HG03469 (cell line): ENCODE results near the gene AGAP3.

Source experiments
- ATAC-seq: cut with Tn5 transposase; IDR thresholded peaks from one replicate; pipeline ENCODE4 v1.9.1; 2021; ENCODE audit warnings: mild to moderate bottlenecking, moderate library complexity, moderate number of reproducible peaks; ENCODE audit not compliant: unreplicated experiment

The AGAP3 gene

DNA sequence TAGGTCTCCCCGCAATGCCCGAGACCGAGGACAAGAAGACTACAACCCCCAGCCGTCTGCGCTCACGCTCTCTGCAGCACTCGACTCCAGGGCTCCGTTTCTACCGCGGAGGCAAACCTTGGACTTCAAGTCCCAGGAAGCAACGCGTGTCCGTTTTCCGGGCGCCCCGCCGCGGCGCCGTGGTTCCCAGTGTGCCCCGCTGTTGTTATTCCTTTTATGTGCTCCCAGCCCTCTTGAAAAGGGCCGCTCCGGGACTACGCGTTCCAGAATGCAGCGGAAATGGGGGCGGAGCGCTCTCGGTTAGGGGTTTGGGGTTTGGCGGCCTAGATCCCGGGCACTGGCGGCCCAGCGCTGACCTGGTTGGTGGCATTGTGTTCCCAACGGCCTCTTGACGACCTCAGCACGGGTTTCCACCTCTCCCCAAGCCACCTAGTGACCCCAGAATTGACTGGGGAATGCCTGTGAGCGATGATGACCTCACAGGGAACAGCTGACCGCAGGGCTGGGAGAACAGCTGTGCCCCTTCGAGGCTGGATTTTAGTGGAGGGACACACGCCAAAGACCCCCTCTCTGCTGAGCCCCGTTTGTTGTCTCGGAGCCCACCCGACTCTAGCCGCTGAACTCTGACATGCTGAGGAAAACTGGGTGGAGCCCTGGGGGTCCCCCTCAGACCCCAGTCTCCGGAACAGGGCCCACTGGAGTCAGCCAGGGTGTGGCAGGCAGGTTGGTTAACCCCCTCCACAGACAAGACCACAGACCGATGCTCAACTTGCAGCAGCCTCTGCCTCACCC is 28.1 kb upstream of the AGAP3 start:
- peak; percentile 76 for ATAC-seq

DNA sequence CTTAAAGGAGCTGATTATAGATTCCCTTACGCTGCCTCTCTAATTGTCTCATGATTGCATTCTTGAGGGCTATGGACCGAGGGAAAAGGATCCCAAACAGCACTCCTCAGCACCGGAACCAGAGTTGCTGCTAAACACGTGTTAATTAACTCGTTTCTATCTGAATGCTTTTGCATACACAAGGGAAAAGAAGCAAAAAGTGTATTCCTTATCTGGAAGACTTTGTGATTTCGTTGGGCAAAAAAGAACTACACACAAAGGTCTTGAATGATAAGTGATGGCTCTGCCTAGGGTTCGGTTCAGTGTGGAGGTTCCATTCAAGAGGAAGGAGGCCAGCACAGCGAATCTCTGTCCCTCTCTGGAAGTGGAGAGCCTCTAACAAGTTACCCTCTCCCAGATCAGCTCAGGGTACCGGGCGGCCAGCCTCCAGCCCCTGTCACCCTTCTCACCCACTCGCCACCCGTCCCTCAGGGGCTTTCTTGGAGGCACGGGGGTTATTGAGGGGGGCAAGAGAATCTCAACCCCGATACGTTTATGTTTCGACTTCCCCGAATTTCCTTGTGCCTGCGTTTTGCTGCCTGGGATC is 27.4 kb upstream of the AGAP3 start:
- ATAC-seq = no peak

- no peak for ATAC-seq
These were observed 26.7 kb upstream of the AGAP3 start, which contains the start of gene SLC4A2 for GRCh38 chr7:151059367-151060112. TSS of gene SLC4A2 (plus strand) at chr7:151059589. CDS start at chr7:151061988, 2,399 bp downstream.

GRCh38 chr7:151060113-151060415 is 26.2 kb upstream of the AGAP3 start:
- no peak for ATAC-seq

GRCh38 chr7:151060416-151061212 is 25.7 kb upstream of the AGAP3 start:
- no peak for ATAC-seq

GRCh38 chr7:151061213-151062110 is 24.8 kb upstream of the AGAP3 start:
- no peak for ATAC-seq

- ATAC-seq = no peak
These were observed 24.2 kb upstream of the AGAP3 start for GRCh38 chr7:151062111-151062398.

- ATAC-seq = no peak
These were observed 23.7 kb upstream of the AGAP3 start for GRCh38 chr7:151062399-151063211.

DNA sequence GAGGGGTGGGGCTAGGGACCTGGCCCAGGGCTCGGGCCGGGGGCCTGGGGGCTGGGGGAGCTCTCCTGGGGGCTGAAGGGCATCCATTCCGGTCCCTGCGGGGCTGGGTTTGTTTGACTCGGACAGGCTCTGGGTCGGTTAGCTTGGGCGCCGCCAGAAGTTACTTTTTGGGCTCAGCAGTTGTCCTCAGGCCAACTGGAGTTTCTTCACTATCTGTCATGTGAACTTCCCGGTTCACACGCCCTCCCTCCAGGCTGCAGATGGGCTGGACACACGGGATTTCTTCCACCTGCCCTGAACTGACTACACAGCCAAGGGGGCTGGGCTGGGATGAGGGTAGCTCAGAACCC is 23.1 kb upstream of the AGAP3 start:
- ATAC-seq = no peak

GRCh38 chr7:151064454-151064853 is 21.8 kb upstream of the AGAP3 start:
- no peak for ATAC-seq

DNA sequence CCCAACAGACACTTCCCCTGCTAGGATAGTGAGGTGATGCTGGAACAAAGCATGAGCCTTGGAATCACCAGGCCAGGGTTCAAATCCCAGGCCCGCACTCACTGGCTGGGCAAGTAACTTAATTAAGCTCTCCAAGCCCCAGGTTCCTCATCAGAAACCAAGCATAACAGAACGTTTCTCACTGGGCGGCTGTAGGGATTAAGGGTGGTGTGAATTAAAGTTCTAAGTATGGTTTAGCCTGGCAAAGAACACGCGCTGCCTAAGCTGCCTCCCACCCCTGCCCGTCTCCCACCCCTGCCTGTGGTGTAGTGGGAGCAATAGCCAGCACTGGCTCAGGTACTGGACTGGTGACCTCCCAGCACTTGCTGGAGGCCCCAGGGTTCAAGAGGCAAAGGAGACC is 21.3 kb upstream of the AGAP3 start:
- no peak for ATAC-seq

GRCh38 chr7:151065516-151065915 is 20.8 kb upstream of the AGAP3 start:
- ATAC-seq = no peak

GRCh38 chr7:151066273-151066974 is 19.9 kb upstream of the AGAP3 start:
- ATAC-seq = no peak

- ATAC-seq = no peak
These were observed 18.1 kb upstream of the AGAP3 start for GRCh38 chr7:151068069-151068773.

DNA sequence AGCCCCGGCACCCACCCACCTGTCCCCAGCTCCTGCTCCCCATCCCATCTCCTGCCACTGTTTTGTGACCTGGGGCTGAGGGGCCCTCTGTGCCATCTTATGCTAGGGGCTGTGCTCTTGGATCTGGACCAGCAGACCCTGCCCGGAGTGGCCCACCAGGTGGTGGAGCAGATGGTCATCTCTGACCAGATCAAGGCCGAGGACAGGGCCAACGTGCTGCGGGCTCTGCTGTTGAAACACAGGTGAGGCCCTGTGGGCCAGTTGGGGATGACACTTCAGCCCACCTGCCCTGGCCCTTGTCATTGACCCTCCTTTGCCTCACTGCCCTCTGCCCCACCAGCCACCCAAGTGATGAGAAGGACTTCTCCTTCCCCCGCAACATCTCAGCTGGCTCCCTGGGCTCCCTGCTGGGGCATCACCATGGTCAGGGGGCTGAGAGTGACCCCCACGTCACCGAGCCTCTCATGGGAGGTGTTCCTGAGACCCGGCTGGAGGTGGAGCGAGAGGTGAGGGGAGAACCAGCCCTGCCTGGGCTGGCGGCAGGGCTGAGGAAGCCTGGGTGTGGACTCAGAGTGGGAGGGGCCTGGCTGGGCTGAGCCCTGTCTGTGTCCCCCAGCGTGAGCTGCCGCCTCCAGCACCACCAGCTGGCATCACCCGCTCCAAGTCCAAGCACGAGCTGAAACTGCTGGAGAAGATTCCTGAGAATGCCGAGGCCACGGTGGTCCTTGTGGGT is 16.3 kb upstream of the AGAP3 start:
- ATAC-seq = no peak

DNA sequence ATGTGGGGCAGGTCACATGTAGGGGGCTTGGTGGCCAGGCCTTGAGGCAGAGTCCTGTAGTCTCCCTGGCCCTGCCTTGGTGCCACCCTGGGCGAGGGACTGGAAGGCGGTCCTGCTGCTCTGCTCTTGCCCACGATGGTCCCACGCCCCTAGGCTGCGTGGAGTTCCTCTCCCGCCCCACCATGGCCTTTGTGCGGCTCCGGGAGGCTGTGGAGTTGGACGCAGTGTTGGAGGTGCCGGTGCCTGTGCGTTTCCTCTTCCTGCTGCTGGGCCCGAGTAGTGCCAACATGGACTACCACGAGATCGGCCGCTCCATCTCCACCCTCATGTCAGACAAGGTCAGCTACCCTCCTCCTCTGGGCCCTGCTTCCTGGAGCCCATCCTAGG is 15.7 kb upstream of the AGAP3 start:
- no peak for ATAC-seq

- no peak for ATAC-seq
These were observed 15.0 kb upstream of the AGAP3 start for GRCh38 chr7:151071032-151071866.
